DND-41 (cell line): ENCODE measurements around the gene ACAP1.

Experiments used
- ATAC-seq: fragments of 200-7000 bp; cut with Tn5 transposase; 3 replicates; pipeline ENCODE4 v1.9.1; 2021; ENCODE audit warnings: low read depth; ENCODE audit not compliant: insufficient read depth
- DNase-seq: peaks from one replicate; pipeline ENCODE4 v3.0.0-alpha.2; 2020
- H2AFZ ChIP-seq: 2 replicates; pipeline ENCODE4 v1.6.0; 2012; ENCODE audit warnings: low read depth, low read length
- H3K27ac ChIP-seq: 2 replicates; pipeline ENCODE4 v1.5.1; 2012; ENCODE audit warnings: low read length, inconsistent platforms
- H3K27me3 ChIP-seq: fragments of 200-600 bp; sonication (generic); 2 replicates; pipeline ENCODE4 v1.6.0; 2012; ENCODE audit warnings: low read length, mild to moderate bottlenecking, inconsistent platforms; ENCODE audit not compliant: insufficient read depth, poor library complexity
- H3K36me3 ChIP-seq: 2 replicates; pipeline ENCODE4 v1.5.1; 2012; ENCODE audit warnings: low read length, inconsistent platforms; ENCODE audit not compliant: insufficient read depth
- H3K4me1 ChIP-seq: 2 replicates; pipeline ENCODE4 v1.5.1; 2012; ENCODE audit warnings: mild to moderate bottlenecking, low read length; ENCODE audit not compliant: insufficient read depth
- H3K4me2 ChIP-seq: 2 replicates; pipeline ENCODE4 v1.6.0; 2012; ENCODE audit warnings: mild to moderate bottlenecking, moderate library complexity, low read length, inconsistent platforms; ENCODE audit not compliant: insufficient read depth
- H3K4me3 ChIP-seq, 2 experiments: fragments of 200-600 bp in 1 of 2; shearing (Covaris generic) in 1 of 2; 2 replicates each; pipeline ENCODE4 v1.5.1; 2012 to 2016; ENCODE audit warnings: inconsistent platforms in 2 of 2, low read length in 2 of 2, mild to moderate bottlenecking in 2 of 2, low read depth in 1 of 2, moderate library complexity in 1 of 2
- H3K79me2 ChIP-seq: 2 replicates; pipeline ENCODE4 v1.6.0; 2012; ENCODE audit warnings: low read length, inconsistent platforms; ENCODE audit not compliant: insufficient read depth
- H3K9ac ChIP-seq: 2 replicates; pipeline ENCODE4 v1.6.0; 2012; ENCODE audit warnings: low read depth, mild to moderate bottlenecking, inconsistent platforms, low read length, moderate library complexity
- H3K9me3 ChIP-seq: 2 replicates; pipeline ENCODE4 v1.5.1; 2012; ENCODE audit warnings: low read length, moderate library complexity, mild to moderate bottlenecking, inconsistent platforms; ENCODE audit not compliant: insufficient read depth, severe bottlenecking
- H4K20me1 ChIP-seq: 2 replicates; pipeline ENCODE4 v1.6.0; 2012; ENCODE audit warnings: low read length; ENCODE audit not compliant: insufficient read depth
- CTCF ChIP-seq: IDR thresholded peaks from 2 replicates; pipeline ENCODE4 v1.5.1; 2012; ENCODE audit warnings: borderline replicate concordance, low read length, moderate library complexity, mild to moderate bottlenecking; ENCODE audit not compliant: poor library complexity, severe bottlenecking; ENCODE audit errors: extremely low read depth
- EZH2 ChIP-seq: IDR thresholded peaks from 3 replicates; pipeline ENCODE4 v1.6.1; 2012; ENCODE audit warnings: borderline replicate concordance, low read depth, mild to moderate bottlenecking, moderate library complexity, low read length, inconsistent platforms; ENCODE audit not compliant: severe bottlenecking

The ACAP1 gene

GRCh38 chr17:7306911-7307685 lies 29.2 kb upstream of the ACAP1 start, which contains the start of gene EIF5A:
Gene EIF5A, plus strand, starts transcription at chr17:7307628. Its CDS starts 2,008 bp downstream, at chr17:7309636.
- H3K9ac ChIP-seq, result peak within 1 kb of the TSS; percentile 88
- no peaks in the 10 kb centered on the region for H3K27me3 ChIP-seq
- no peak for TF ChIP-seq CTCF
- TF ChIP-seq EZH2, result no peak
- H2AFZ ChIP-seq, result peak within 1 kb of the TSS; percentile 67
- peak; percentile 83 for ATAC-seq
- peaks cover 34% of the 10 kb centered on the region for H3K36me3 ChIP-seq
- peak within 1 kb of the TSS; percentile 94 for H3K27ac ChIP-seq
- peak; percentile 100 for DNase-seq
- peak within 1 kb of the TSS; percentile 77 to 84 for H3K4me3 ChIP-seq
- peaks cover 50% of the 10 kb centered on the region for H3K4me1 ChIP-seq
- H3K4me2 ChIP-seq, result peak within 1 kb of the TSS; percentile 77
- H4K20me1 ChIP-seq, result peaks cover 38% of the 10 kb centered on the region
- H3K79me2 ChIP-seq, result peaks cover 43% of the 10 kb centered on the region
- no peaks in the 10 kb centered on the region for H3K9me3 ChIP-seq

DNA sequence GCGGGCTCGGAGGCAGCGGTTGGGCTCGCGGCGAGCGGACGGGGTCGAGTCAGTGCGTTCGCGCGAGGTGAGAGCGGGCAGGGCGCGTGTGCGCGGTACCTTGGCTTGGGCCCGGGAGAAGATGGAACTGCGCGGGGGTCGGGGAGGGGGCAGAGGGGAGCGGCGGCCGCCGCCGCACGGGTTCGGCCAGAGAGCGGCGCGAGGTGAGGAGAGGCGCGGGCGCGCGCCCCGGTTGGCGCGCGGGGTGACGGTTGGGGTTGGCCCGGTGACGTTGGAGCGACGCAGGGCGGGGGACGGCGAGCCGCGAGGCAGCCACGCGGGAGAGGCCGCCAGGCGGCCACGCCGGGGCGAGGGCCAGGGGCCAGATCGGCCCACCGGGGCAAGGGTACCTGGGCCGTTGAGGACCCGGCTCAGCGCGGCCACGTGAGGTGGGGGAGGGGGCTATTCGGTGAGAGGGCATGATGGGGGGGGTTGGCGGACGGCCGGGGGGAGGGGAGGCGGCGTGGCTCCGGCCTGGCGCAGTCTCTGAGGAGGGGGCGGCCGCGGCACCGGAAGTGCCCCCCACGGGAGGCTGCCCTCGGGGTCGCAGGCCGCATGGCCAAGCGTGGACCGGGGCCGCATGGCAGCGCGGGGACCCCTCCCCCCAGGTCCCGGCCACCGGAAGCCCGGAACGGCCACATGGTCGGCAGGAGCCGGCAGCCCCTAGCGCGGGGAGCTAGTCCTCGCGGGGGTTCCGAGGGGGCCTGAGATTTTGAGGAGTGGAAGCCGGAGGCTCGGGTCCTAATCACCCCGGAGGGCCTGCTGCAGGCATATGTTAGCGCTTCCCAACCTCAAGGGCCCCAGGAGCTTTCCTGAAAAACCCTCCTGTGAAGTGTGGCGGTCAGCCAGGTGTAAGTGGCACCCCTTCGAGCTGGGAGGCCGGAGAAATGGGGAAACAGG lies 28.4 kb upstream of the ACAP1 start:
- TF ChIP-seq EZH2 (no peak), CTCF (peak; percentile 23)
- H3K4me1 ChIP-seq, result peaks cover 56% of the 10 kb centered on the region
- peaks cover 42% of the 10 kb centered on the region for H3K36me3 ChIP-seq
- ATAC-seq, result peak; percentile 0; the same call in 1 of the 3 replicates
- no peak overlapping the region for H2AFZ ChIP-seq
- H3K9ac ChIP-seq, result peak overlapping the region; percentile 88
- H3K27ac ChIP-seq, result peak overlapping the region; percentile 94
- DNase-seq, result peak; percentile 56
- peak overlapping the region; percentile 76 for H3K4me2 ChIP-seq
- no peaks in the 10 kb centered on the region for H3K27me3 ChIP-seq
- H4K20me1 ChIP-seq, result peaks cover 45% of the 10 kb centered on the region
- H3K79me2 ChIP-seq, result peaks cover 50% of the 10 kb centered on the region
- no peaks in the 10 kb centered on the region for H3K9me3 ChIP-seq
- peak overlapping the region; percentile 77 to 84 for H3K4me3 ChIP-seq

- no peak overlapping the region for H2AFZ ChIP-seq
- DNase-seq (peak; percentile 89), ATAC-seq (peak; percentile 25)
- peaks cover 51% of the 10 kb centered on the region for H3K36me3 ChIP-seq
- H3K27me3 ChIP-seq, result no peaks in the 10 kb centered on the region
- H3K9ac ChIP-seq, result peak overlapping the region; percentile 88
- peaks cover 58% of the 10 kb centered on the region for H3K79me2 ChIP-seq
- peak overlapping the region; percentile 77 to 84 for H3K4me3 ChIP-seq
- TF ChIP-seq EZH2, result no peak
- TF ChIP-seq CTCF, result no peak
- H3K4me2 ChIP-seq, result peak overlapping the region; percentile 76
- H3K4me1 ChIP-seq, result peaks cover 65% of the 10 kb centered on the region
- H4K20me1 ChIP-seq, result peaks cover 53% of the 10 kb centered on the region
- H3K27ac ChIP-seq, result peak overlapping the region; percentile 94
- no peaks in the 10 kb centered on the region for H3K9me3 ChIP-seq
Measured at GRCh38 chr17:7308625-7309433, 27.5 kb upstream of the ACAP1 start.
